ENCODE data around the gene KLHL33. TPM values are rescaled to one million over a fixed set of nuclear protein-coding genes. Genes with fewer than 3 reads are reported as not detected.
A peak's percentile ranks its signal among the peaks of the same experiment; 100 is the strongest.

Gene KLHL33
- total and polyA plus RNA-seq, 7 donors, result 0.23 to 1.4 (median 0.41) TPM

DNA sequence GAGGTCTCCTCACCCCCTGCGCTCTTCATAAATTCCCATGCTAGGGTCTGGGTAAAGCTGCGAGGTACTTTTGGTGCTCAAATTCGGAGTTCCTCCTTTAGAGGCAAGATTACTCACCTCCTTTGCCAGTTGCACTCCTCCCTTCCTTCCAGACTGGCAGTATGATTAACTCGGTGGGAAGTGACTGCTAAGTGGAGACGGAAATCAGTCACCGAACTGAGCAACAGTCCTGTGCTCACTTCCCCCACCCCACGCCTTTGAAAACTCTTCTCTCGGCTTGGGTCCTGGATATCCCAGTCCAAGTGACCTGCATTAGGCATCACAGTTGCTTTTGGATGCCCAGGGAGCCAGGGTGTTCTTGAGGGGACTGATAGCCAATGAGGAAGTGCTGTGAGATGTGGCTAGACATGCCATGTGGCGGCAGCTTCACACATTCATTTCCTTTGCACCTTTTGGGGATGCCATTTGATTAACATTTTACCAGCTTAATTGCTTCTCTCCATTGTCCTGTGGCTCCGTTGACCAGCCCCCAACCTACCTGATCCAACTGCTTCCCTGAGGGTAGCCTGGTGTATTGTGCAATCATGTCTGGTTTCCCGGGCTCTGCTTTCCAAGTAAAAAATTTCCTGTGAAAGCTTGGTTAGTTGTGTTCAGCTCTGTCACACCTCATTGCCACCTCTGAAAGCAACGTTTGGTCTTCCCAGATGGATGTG, 34.1 kb upstream of the KLHL33 start:
- peak; percentile 73 for DNase-seq
- H3K4me1 ChIP-seq, result peaks cover 0 to 19% (median 18%) of the 10 kb centered on the region in 4 donors
- H3K9me3 ChIP-seq, result no peaks in the 10 kb centered on the region
- intact Hi-C loops (cut with DNase I), result loop anchor here (2.0 kb wide), 1 partner anchor 143 kb away; no protein-coding TSS in a partner anchor
- peaks cover 0 to 15% (median 5%) of the 10 kb centered on the region in 4 donors for H3K36me3 ChIP-seq
- 1 to 2% methylated on average over 12 of the region's 12 CpGs for whole genome bisulfite sequencing, 2 donors
- peak overlapping the region; percentile 52 to 81 (median 74) for H3K4me3 ChIP-seq
- peak overlapping the region; percentile 84 to 91 (median 89) for H3K27ac ChIP-seq
- no peaks in the 10 kb centered on the region for H3K27me3 ChIP-seq
- TF ChIP-seq POLR2AphosphoS5 (IDR thresholded peaks at IDR 0.05), result peak in 1 of 4 donors; percentile 45
- TF ChIP-seq, protein P1, sequence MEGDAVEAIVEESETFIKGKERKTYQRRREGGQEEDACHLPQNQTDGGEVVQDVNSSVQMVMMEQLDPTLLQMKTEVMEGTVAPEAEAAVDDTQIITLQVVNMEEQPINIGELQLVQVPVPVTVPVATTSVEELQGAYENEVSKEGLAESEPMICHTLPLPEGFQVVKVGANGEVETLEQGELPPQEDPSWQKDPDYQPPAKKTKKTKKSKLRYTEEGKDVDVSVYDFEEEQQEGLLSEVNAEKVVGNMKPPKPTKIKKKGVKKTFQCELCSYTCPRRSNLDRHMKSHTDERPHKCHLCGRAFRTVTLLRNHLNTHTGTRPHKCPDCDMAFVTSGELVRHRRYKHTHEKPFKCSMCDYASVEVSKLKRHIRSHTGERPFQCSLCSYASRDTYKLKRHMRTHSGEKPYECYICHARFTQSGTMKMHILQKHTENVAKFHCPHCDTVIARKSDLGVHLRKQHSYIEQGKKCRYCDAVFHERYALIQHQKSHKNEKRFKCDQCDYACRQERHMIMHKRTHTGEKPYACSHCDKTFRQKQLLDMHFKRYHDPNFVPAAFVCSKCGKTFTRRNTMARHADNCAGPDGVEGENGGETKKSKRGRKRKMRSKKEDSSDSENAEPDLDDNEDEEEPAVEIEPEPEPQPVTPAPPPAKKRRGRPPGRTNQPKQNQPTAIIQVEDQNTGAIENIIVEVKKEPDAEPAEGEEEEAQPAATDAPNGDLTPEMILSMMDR (IDR thresholded peaks at IDR 0.05), result no peak

DNA sequence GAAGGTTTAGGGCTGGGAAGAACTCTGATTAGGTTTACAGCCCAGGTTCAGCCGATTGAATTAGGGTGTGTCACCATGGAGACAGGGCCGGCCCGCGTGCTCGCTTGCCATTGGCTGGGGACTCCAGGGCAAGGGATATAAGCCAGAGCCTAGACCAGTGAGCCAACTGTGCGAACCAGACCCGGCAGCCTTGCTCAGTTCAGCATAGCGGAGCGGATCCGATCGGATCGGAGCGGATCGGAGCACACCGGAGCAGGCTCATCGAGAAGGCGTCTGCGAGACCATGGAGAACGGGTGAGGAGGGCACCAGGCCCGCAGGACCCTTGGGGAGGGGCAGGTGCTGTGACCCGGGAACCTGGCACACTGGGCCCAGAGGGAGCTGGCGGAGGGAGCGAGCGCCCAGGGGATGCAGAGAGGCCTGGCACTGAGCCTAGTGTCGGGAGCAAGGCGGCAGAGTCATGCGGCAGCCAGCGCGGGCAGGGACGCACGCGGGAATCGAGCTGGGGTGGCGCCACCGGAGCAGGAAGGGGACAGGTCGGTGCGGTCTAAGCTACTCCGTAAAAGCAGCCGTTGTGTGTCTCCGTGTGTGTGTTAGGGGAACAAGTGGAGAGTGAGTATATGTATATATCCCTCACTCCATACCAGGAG, 33.4 kb upstream of the KLHL33 start, which contains the start of gene PNP:
TSS of gene PNP (plus strand) at position 165 of the 648 bp plus-strand sequence. CDS start at position 284, 119 bp downstream.
- Histone ChIP-seq H3K27ac (peak within 1 kb of the TSS; percentile 84 to 91 (median 89)), H3K4me1 (peaks cover 0 to 19% (median 18%) of the 10 kb centered on the region in 4 donors), H3K9me3 (no peaks in the 10 kb centered on the region), H3K4me3 (peak within 1 kb of the TSS; percentile 52 to 81 (median 74)), H3K36me3 (peaks cover 0 to 8% (median 0%) of the 10 kb centered on the region in 4 donors), H3K27me3 (no peaks in the 10 kb centered on the region)
- peak; percentile 96 for DNase-seq
- WGBS, 2 donors, result 0% methylated on average over 40 of the region's 40 CpGs
- intact Hi-C loops (cut with DNase I), result loop anchor here (2.0 kb wide), 1 partner anchor 143 kb away; no protein-coding TSS in a partner anchor
- TF ChIP-seq POLR2A (IDR thresholded peaks at IDR 0.05) (peak; percentile 88 to 90), POLR2AphosphoS5 (IDR thresholded peaks at IDR 0.05) (peak; percentile 98 to 100 (median 99)), EP300 (IDR thresholded peaks at IDR 0.05) (no peak)
- TF ChIP-seq, protein P1 (IDR thresholded peaks at IDR 0.05), result no peak

DNA sequence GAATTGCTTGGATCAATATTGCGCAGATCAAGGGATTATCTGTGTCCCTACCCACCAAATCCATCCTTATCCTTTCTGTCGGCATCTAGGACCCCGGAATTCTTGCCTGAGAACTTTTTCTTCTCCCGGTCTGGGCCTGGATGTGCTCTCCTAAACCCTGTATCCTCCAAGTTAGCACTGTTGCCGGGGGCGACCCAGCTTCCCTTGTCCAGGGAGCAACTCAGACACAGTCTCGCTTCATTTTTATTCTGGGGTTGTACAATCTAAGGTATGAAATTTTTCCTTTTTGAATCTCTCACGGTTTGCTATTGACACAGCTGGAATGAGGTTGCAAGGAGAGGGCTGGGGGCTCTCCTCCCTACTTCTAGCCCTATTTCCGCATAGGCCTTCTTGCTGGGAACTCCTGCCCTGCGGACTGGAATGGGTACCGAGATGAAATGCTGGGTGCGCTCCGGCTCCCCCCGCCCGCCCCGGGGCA, 32.8 kb upstream of the KLHL33 start:
- intact Hi-C loops (cut with DNase I), result loop anchor here (2.0 kb wide), 1 partner anchor 144 kb away; no protein-coding TSS in a partner anchor
- no peaks in the 10 kb centered on the region for H3K27me3 ChIP-seq
- no peak for DNase-seq
- H3K27ac ChIP-seq, result peak overlapping the region; percentile 84 to 91 (median 89)
- H3K4me1 ChIP-seq, result peaks cover 0 to 19% (median 18%) of the 10 kb centered on the region in 4 donors
- TF ChIP-seq POLR2AphosphoS5 (IDR thresholded peaks at IDR 0.05) (no peak), POLR2A (IDR thresholded peaks at IDR 0.05) (no peak), EP300 (IDR thresholded peaks at IDR 0.05) (no peak)
- TF ChIP-seq, protein P1 (IDR thresholded peaks at IDR 0.05), result no peak
- peaks cover 0 to 4% (median 0%) of the 10 kb centered on the region in 4 donors for H3K36me3 ChIP-seq
- WGBS, 2 donors, result 24 to 32% methylated on average over 16 of the region's 16 CpGs
- no peaks in the 10 kb centered on the region for H3K9me3 ChIP-seq
- peak overlapping the region; percentile 52 to 81 (median 74) for H3K4me3 ChIP-seq

DNA sequence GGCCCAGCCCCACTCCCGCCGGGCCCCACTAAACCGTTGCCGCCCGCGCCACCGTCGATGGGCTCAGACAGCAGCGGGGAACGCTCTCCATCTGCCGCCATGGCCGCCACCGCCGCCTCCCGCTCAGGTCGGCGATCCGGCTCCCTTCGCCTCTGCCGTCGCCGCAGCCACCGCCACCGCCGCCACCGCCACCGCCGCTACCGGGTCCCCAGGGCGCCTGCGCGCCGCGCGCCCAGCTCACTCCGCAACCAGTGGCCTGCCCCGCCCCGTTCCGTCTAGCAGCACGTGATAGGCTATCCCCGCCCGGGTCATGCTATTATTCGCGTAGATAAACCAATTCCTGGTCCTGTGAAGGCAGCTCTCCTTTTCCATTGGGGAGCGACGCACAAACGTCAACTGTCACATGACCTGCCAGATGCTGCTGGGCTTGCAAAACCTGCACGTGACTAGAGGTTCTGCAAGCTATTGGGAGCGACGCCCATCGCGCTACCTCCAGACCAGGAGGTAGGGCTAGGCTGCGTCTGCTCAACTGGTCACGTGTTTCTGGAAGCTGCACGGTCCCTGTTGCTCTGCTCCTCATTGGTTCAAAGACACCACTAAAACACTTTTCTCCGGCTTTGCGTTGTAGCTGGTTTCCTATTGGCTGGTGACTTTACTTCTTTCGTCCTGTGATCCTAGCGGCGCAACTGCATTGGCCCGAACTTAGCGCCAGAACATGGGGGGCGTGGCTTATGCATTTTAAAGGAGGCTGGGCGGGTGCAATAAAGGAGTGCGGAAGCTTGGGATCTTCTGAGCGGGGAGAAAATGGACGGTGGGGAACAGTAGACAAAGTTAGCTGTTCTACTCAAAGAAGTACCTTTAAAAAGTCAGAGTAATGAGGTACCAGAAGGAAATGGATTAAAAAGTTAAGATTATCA, 25.5 kb upstream of the KLHL33 start, which contains the start of gene PIP4P1:
TSS of gene PIP4P1 (minus strand) at position 210 of the 917 bp plus-strand sequence. CDS start at position 101, 109 bp downstream.
- peak within 1 kb of the TSS; percentile 91 to 99 (median 96) for H3K4me3 ChIP-seq
- peak within 1 kb of the TSS; percentile 97 to 99 (median 99) for H3K27ac ChIP-seq
- peaks cover 0 to 26% (median 16%) of the 10 kb centered on the region in 4 donors for H3K4me1 ChIP-seq
- H3K9me3 ChIP-seq, result no peaks in the 10 kb centered on the region
- H3K27me3 ChIP-seq, result no peaks in the 10 kb centered on the region
- DNase-seq, result peak; percentile 100
- intact Hi-C loops (cut with DNase I), result loop anchor here (2.0 kb wide), 1 partner anchor 223 kb away; the partner anchor contains the start of gene RNASE4
- TF ChIP-seq, protein P1 (IDR thresholded peaks at IDR 0.05), result no peak
- peak; percentile 60 to 94 (median 84) for TF ChIP-seq POLR2AphosphoS5 (IDR thresholded peaks at IDR 0.05)
- TF ChIP-seq POLR2A (IDR thresholded peaks at IDR 0.05), result peak; percentile 46 to 71
- TF ChIP-seq EP300 (IDR thresholded peaks at IDR 0.05), result peak in 2 of 4 donors; percentile 76 to 94
- peaks cover 27 to 34% (median 31%) of the 10 kb centered on the region in 4 donors for H3K36me3 ChIP-seq
- 0 to 1% methylated on average over 67 of the region's 67 CpGs for WGBS, 2 donors

Data from sigmoid colon (tissue), 7 donors.